GM10266 (cell line): Measurements from ENCODE around the gene PRR12.

Experiments
- DNase-seq: peaks from one replicate; pipeline ENCODE4 v3.0.0; 2012; ENCODE audit errors: extremely low spot score
- CTCF ChIP-seq: IDR thresholded peaks from 2 replicates; pipeline ENCODE4 v1.5.1; 2012; ENCODE audit warnings: mild to moderate bottlenecking, low read depth; ENCODE audit not compliant: control insufficient read depth, insufficient read depth; ENCODE audit errors: missing control alignments

The PRR12 gene

GRCh38 chr19:49549045-49549444 lies 41.9 kb upstream of the PRR12 start:
- no peak for DNase-seq
- no peak for TF ChIP-seq CTCF

DNA sequence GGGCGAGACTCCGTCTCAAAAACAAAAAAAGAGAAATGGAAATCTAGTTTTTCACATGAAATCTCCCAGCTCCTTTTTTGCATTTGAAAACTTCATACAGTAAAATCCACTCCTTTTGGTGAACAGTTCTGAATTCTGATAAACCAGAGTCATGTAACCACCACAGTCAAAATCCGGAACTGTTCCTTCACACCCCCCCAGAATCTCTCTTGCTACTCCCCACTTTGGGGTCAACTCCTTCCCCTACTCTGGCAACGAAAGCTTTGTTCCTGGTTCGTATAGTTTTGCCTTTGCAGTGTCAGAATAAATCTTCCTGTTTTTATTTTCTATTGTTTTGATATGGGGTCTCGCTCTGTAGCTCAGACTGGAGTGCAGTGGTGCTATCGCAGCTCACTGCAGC lies 39.5 kb upstream of the PRR12 start:
- DNase-seq, result no peak
- TF ChIP-seq CTCF, result no peak

- no peak for TF ChIP-seq CTCF
- DNase-seq, result no peak
These were observed 38.2 kb upstream of the PRR12 start for GRCh38 chr19:49552749-49553148.

DNA sequence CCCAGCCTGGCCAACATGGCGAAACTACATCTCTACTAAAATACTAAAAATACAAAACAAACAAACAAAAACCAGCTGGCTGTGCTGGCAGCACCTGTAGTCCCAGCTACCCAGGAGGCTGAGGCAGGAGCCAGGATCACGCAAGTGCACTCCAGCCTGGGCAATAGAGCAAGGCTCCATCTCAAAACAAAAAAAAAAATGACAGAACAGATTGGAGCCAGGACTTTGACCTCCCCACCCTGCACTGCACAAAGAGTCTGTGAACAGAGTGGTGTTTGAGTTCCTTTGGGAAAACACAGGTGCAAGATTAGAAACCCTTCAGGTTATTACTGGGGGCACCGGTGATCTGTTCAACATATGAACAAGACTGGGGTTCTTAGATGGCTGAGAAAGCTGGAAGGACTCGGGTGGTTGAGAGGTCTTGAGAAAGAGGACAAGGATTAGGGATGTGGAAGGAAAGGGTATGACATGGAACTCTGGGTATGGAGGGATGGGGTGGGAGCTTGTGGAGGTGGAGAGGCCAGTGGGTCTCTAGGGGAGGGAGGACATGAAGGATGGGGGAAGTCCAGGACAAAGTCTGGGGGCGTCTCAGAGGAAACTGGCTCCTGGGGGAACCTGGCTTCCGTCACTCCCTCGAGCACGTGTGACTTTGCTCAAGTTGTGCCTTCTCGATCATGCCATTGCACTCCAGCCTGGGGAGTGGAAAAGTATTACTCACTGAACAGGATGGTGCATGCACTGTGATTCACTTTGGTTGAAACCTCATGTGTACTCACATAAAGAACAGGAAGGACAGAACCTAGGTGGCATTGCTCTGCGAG lies 37.3 kb upstream of the PRR12 start:
- TF ChIP-seq CTCF, result no peak
- no peak for DNase-seq

DNA sequence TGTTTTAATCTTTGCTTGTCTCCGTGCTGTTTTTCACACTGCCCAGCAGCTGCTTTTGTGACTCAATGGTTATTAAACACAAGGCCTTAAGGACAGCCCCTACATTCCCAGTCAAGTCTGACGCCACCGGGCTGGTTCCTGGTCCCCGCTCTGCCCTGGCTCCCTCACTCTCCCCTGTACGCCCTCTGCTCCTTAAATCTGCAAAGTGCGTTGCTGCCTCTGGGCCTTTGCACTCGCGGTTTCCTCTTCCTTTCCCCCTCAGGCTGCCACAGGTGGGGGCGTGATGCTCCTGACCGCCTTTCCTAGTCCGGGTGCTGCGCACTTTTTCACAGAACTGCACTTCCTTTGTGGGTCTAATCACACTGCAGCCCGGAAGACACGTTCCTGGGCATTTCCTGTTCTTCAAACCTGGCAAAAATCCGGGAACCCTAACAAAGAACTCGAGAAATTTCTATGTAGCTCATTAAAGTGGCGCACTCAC lies 36.2 kb upstream of the PRR12 start:
- no peak for DNase-seq
- no peak for TF ChIP-seq CTCF

- no peak for DNase-seq
- TF ChIP-seq CTCF, result no peak
These were observed 35.2 kb upstream of the PRR12 start for GRCh38 chr19:49555600-49556411.
